C4-2B (cell line): ENCODE results near the gene SNX3.

ENCODE experiments used
- H3K27ac ChIP-seq: fragments of 450-650 bp; 2 replicates; pipeline ENCODE4 v1.5.1; 2017
- CTCF ChIP-seq: fragments of 450-650 bp; conservative IDR thresholded peaks from 2 replicates; pipeline ENCODE4 v1.5.1; 2017; ENCODE audit warnings: mild to moderate bottlenecking
- ZFX ChIP-seq: fragments of 450-650 bp; IDR thresholded peaks from 2 replicates; pipeline ENCODE4 v1.6.1; 2017

The SNX3 gene

GRCh38 chr6:108227290-108227689 lies 33.5 kb downstream of the SNX3 start:
- no peak for TF ChIP-seq ZFX
- no peak for TF ChIP-seq CTCF
- no peak overlapping the region for H3K27ac ChIP-seq

- no peak overlapping the region for H3K27ac ChIP-seq
- TF ChIP-seq CTCF = no peak
Measured at GRCh38 chr6:108222504-108222903, 38.3 kb downstream of the SNX3 start.

GRCh38 chr6:108222064-108222463 lies 38.8 kb downstream of the SNX3 start:
- TF ChIP-seq CTCF = no peak
- no peak overlapping the region for H3K27ac ChIP-seq

GRCh38 chr6:108211671-108212070 lies 49.2 kb downstream of the SNX3 start:
- TF ChIP-seq ZFX = no peak
- no peak for TF ChIP-seq CTCF
- H3K27ac ChIP-seq = no peak overlapping the region

GRCh38 chr6:108210556-108210955 lies 50.3 kb downstream of the SNX3 start:
- TF ChIP-seq CTCF = no peak
- TF ChIP-seq ZFX = no peak
- H3K27ac ChIP-seq = no peak overlapping the region

GRCh38 chr6:108209738-108210137 lies 51.1 kb downstream of the SNX3 start:
- H3K27ac ChIP-seq = no peak overlapping the region
- TF ChIP-seq ZFX (no peak), CTCF (no peak)

GRCh38 chr6:108207013-108207412 lies 53.8 kb downstream of the SNX3 start:
- TF ChIP-seq CTCF = no peak
- no peak for TF ChIP-seq ZFX

More at GRCh38 chr6:108207013-108207412, 53.8 kb downstream of the SNX3 start:
- no peak overlapping the region for H3K27ac ChIP-seq
